H9 (cell line): ENCODE results near the gene STIMATE. TPM values are rescaled to one million over a fixed set of nuclear protein-coding genes. Genes with fewer than 3 reads are reported as not detected.

Experiments used
- DNase-seq: peaks from one replicate; pipeline ENCODE4 v3.0.0-alpha.2; 2017
- H2AFZ ChIP-seq: one replicate; pipeline ENCODE4 v1.6.1; 2013; ENCODE audit warnings: mild to moderate bottlenecking, low read length, control low read depth, moderate library complexity
- H2AK5ac ChIP-seq: 2 replicates; pipeline ENCODE4 v1.6.1; 2013; ENCODE audit warnings: low read length, control low read depth, mixed read lengths; ENCODE audit not compliant: insufficient read length
- H2BK120ac ChIP-seq: one replicate; pipeline ENCODE4 v1.6.1; 2013; ENCODE audit warnings: low read depth, mild to moderate bottlenecking, low read length, control low read depth, inconsistent platforms; ENCODE audit not compliant: poor library complexity, severe bottlenecking
- H2BK12ac ChIP-seq: 2 replicates; pipeline ENCODE4 v1.6.1; 2013; ENCODE audit warnings: low read length, control low read depth, mixed read lengths, low read depth; ENCODE audit not compliant: insufficient read length
- H2BK15ac ChIP-seq: 2 replicates; pipeline ENCODE4 v1.6.1; 2013; ENCODE audit warnings: low read depth, low read length, control low read depth
- H2BK20ac ChIP-seq: one replicate; pipeline ENCODE4 v1.6.1; 2013; ENCODE audit warnings: low read depth, mild to moderate bottlenecking, low read length, control low read depth, inconsistent platforms; ENCODE audit not compliant: poor library complexity, severe bottlenecking
- H2BK5ac ChIP-seq: 2 replicates; pipeline ENCODE4 v1.6.1; 2013; ENCODE audit warnings: low read length, control low read depth, mixed read lengths; ENCODE audit not compliant: insufficient read length
- H3K14ac ChIP-seq: 2 replicates; pipeline ENCODE4 v1.6.1; 2013; ENCODE audit warnings: low read length, control low read depth; ENCODE audit not compliant: insufficient read depth
- H3K18ac ChIP-seq: 2 replicates; pipeline ENCODE4 v1.6.1; 2013; ENCODE audit warnings: low read depth, mild to moderate bottlenecking, mixed read lengths, low read length, control low read depth; ENCODE audit not compliant: insufficient read length
- H3K23ac ChIP-seq: 2 replicates; pipeline ENCODE4 v1.6.1; 2013; ENCODE audit warnings: low read length, control low read depth, mixed read lengths, low read depth; ENCODE audit not compliant: insufficient read length
- H3K23me2 ChIP-seq: 2 replicates; pipeline ENCODE4 v1.6.1; 2013; ENCODE audit warnings: low read depth, mild to moderate bottlenecking, mixed read lengths, low read length, control low read depth; ENCODE audit not compliant: insufficient read length, poor library complexity, severe bottlenecking
- H3K27ac ChIP-seq: 2 replicates; pipeline ENCODE4 v1.5.1; 2013; ENCODE audit warnings: low read length, control low read depth, mixed read lengths, low read depth; ENCODE audit not compliant: insufficient read length
- H3K27me3 ChIP-seq: 2 replicates; pipeline ENCODE4 v1.6.1; 2013; ENCODE audit warnings: low read length, control low read depth, inconsistent platforms; ENCODE audit not compliant: insufficient read depth
- H3K4ac ChIP-seq: 2 replicates; pipeline ENCODE4 v1.6.1; 2013; ENCODE audit warnings: low read depth, mild to moderate bottlenecking, control low read depth, inconsistent platforms, low read length, moderate library complexity
- H3K4me1 ChIP-seq: 2 replicates; pipeline ENCODE4 v1.6.1; 2013; ENCODE audit warnings: low read length, control low read depth, inconsistent platforms; ENCODE audit not compliant: insufficient read depth
- H3K4me2 ChIP-seq: 2 replicates; pipeline ENCODE4 v1.6.1; 2013; ENCODE audit warnings: low read length, control low read depth, mixed read lengths; ENCODE audit not compliant: insufficient read length, insufficient read depth
- H3K56ac ChIP-seq: 2 replicates; pipeline ENCODE4 v1.6.1; 2013; ENCODE audit warnings: low read depth, mild to moderate bottlenecking, mixed read lengths, low read length, control low read depth; ENCODE audit not compliant: insufficient read length
- H3K79me1 ChIP-seq: 2 replicates; pipeline ENCODE4 v1.6.1; 2013; ENCODE audit warnings: low read depth, mild to moderate bottlenecking, moderate library complexity, low read length, control low read depth, inconsistent platforms; ENCODE audit not compliant: insufficient read depth, poor library complexity, severe bottlenecking
- H3K79me2 ChIP-seq: 2 replicates; pipeline ENCODE4 v1.6.1; 2013; ENCODE audit warnings: low read length, control low read depth, inconsistent platforms; ENCODE audit not compliant: insufficient read depth
- H3K9ac ChIP-seq: 2 replicates; pipeline ENCODE4 v1.6.1; 2013; ENCODE audit warnings: low read length, control low read depth, mixed read lengths; ENCODE audit not compliant: insufficient read length; ENCODE audit errors: extremely low read depth
- H3K9me3 ChIP-seq: one replicate; pipeline ENCODE4 v1.6.1; 2013; ENCODE audit warnings: low read depth, low read length, inconsistent platforms; ENCODE audit not compliant: control insufficient read depth
- H3T11ph ChIP-seq: one replicate; pipeline ENCODE4 v1.6.1; 2013; ENCODE audit warnings: mild to moderate bottlenecking, low read length, control low read depth, inconsistent platforms
- H4K20me1 ChIP-seq: one replicate; pipeline ENCODE4 v1.6.1; 2013; ENCODE audit not compliant: control insufficient read depth, insufficient read length, insufficient read depth
- H4K5ac ChIP-seq: 2 replicates; pipeline ENCODE4 v1.6.1; 2013; ENCODE audit warnings: low read depth, mild to moderate bottlenecking, mixed read lengths, low read length, control low read depth; ENCODE audit not compliant: insufficient read length
- H4K8ac ChIP-seq: replicated peaks from 2 replicates; pipeline ENCODE4 v1.6.1; 2013; ENCODE audit warnings: low read length, control low read depth, mixed read lengths, low read depth; ENCODE audit not compliant: insufficient read length
- H4K91ac ChIP-seq: 2 replicates; pipeline ENCODE4 v1.6.1; 2013; ENCODE audit warnings: low read depth, mild to moderate bottlenecking, moderate library complexity, mixed read lengths, low read length, control low read depth; ENCODE audit not compliant: insufficient read length
- H3K27ac Mint-ChIP-seq, 3 experiments: 2 replicates in 2 of 3; 3 replicates in 1 of 3; pipeline ENCODE4 v1.8.0; 2020 to 2021; ENCODE audit warnings: mixed read lengths in 3 of 3, mild to moderate bottlenecking in 1 of 3, moderate library complexity in 1 of 3
- H3K27me3 Mint-ChIP-seq: 2 replicates; pipeline ENCODE4 v1.8.0; 2021; ENCODE audit warnings: low read depth, mild to moderate bottlenecking, moderate library complexity, mixed read lengths
- H3K36me3 Mint-ChIP-seq, 3 experiments: 2 replicates in 2 of 3; 3 replicates in 1 of 3; pipeline ENCODE4 v1.8.0; 2020 to 2021; ENCODE audit warnings: low read depth in 3 of 3, mixed read lengths in 3 of 3; ENCODE audit not compliant: insufficient read depth in 1 of 3
- H3K4me1 Mint-ChIP-seq, 2 experiments: 2 replicates each; pipeline ENCODE4 v1.8.0; 2020; ENCODE audit warnings: mixed read lengths in 2 of 2
- H3K4me3 Mint-ChIP-seq, 2 experiments: 2 replicates in 1 of 2; 3 replicates in 1 of 2; pipeline ENCODE4 v1.8.0; 2020 to 2021; ENCODE audit warnings: mild to moderate bottlenecking in 2 of 2, mixed read lengths in 2 of 2, moderate library complexity in 1 of 2
- H3K9me3 Mint-ChIP-seq, 2 experiments: 2 replicates in 1 of 2; 3 replicates in 1 of 2; pipeline ENCODE4 v1.8.0; 2020; ENCODE audit warnings: mild to moderate bottlenecking in 2 of 2, mixed read lengths in 2 of 2, moderate library complexity in 1 of 2
- WGBS: extraction: QIAGEN DNeasy Blood & Tissue Kit; methylation state at CpG from one replicate; pipeline ENCODE4 v1.1.7; 2013; ENCODE audit warnings: missing lambda C conversion rate, low lambda C conversion rate, mixed read lengths; ENCODE audit not compliant: insufficient read length; ENCODE audit errors: extremely low coverage; 5-methylcytosine and 5-hydroxymethylcytosine counted together
- total RNA-seq: library from RNA; stranded (reverse); gene quantifications from 2 replicates; pipeline ENCODE4 v1.2.1, GENCODE V29; 2021
- TF ChIP-seq, protein P1 (sequence below): fragments of 200-600 bp; sonication (generic); conservative IDR thresholded peaks from 3 replicates; pipeline ENCODE4 v1.8.0; 2021; ENCODE audit warnings: antibody characterized with exemption, mild to moderate bottlenecking

STIMATE gene
- total RNA-seq, 1 experiment from 2014 or later, result 25.6 TPM

DNA sequence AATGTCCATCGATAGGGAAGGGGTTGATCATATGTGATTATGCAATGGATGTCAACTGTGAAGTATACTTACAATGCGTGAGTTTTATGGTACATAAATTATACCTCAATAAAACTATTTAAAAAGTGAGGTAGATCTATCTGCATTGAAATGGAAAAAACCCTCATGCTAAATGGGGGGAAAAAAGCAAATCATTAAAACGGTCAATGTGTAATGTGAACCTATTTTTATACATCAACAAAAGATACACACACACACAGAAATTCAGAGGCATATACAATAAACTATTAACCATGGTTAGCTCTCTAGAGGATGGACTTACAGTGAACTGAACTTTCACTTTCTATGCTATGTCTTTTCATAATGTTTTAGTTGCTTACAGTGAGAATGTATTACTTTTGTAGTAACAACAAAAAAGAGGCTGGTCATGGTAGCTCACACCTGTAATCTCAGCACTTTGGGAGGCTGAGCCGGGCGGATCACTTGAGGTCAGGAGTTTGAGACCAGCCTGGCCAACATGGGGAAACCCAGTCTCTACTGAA, 23.1 kb downstream of the STIMATE start:
- peaks cover 18 to 24% of the 10 kb centered on the region in 2 experiments for H3K4me1 Mint-ChIP-seq
- no peak overlapping the region for H3K9ac ChIP-seq
- H3K79me2 ChIP-seq, result peaks cover 3% of the 10 kb centered on the region; the same call in 1 of the 2 replicates
- H3K4ac ChIP-seq, result no peak overlapping the region
- H3K36me3 Mint-ChIP-seq, result peaks cover 0 to 2% (median 0%) of the 10 kb centered on the region in 3 experiments; a peak in 2 of 7 replicates
- no peak overlapping the region for H4K91ac ChIP-seq
- no peak overlapping the region for H3K27ac Mint-ChIP-seq
- no peak overlapping the region for H3K18ac ChIP-seq
- no peak overlapping the region for H3K4me3 Mint-ChIP-seq
- no peak overlapping the region for H3K56ac ChIP-seq
- no peak overlapping the region for H3K27ac ChIP-seq
- TF ChIP-seq, protein P1, sequence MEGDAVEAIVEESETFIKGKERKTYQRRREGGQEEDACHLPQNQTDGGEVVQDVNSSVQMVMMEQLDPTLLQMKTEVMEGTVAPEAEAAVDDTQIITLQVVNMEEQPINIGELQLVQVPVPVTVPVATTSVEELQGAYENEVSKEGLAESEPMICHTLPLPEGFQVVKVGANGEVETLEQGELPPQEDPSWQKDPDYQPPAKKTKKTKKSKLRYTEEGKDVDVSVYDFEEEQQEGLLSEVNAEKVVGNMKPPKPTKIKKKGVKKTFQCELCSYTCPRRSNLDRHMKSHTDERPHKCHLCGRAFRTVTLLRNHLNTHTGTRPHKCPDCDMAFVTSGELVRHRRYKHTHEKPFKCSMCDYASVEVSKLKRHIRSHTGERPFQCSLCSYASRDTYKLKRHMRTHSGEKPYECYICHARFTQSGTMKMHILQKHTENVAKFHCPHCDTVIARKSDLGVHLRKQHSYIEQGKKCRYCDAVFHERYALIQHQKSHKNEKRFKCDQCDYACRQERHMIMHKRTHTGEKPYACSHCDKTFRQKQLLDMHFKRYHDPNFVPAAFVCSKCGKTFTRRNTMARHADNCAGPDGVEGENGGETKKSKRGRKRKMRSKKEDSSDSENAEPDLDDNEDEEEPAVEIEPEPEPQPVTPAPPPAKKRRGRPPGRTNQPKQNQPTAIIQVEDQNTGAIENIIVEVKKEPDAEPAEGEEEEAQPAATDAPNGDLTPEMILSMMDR, result no peak
- H4K20me1 ChIP-seq, result no peaks in the 10 kb centered on the region
- H3K4me2 ChIP-seq, result no peak overlapping the region
- no peaks in the 10 kb centered on the region for H3K27me3 ChIP-seq
- no peaks in the 10 kb centered on the region for H3K9me3 ChIP-seq
- no peak overlapping the region for H3T11ph ChIP-seq
- no peak overlapping the region for H4K8ac ChIP-seq
- H3K23ac ChIP-seq, result no peak overlapping the region
- no peak overlapping the region for H2BK120ac ChIP-seq
- no peak overlapping the region for H3K14ac ChIP-seq
- no peak overlapping the region for H2BK12ac ChIP-seq
- no peaks in the 10 kb centered on the region for H3K27me3 Mint-ChIP-seq
- H2BK20ac ChIP-seq, result no peak overlapping the region
- no peaks in the 10 kb centered on the region; the same call in 1 of the 2 replicates for H3K4me1 ChIP-seq
- no peak overlapping the region for H2AK5ac ChIP-seq
- no peak overlapping the region for H2AFZ ChIP-seq
- no peaks in the 10 kb centered on the region for H3K9me3 Mint-ChIP-seq
- H4K5ac ChIP-seq, result no peak overlapping the region
- DNase-seq, result no peak
- WGBS, result no CpG with 5 or more reads among the region's 5 CpGs
- H2BK5ac ChIP-seq, result no peak overlapping the region
- H3K23me2 ChIP-seq, result no peaks in the 10 kb centered on the region
- no peaks in the 10 kb centered on the region for H3K79me1 ChIP-seq
- H2BK15ac ChIP-seq, result no peak overlapping the region
